Measurements from ENCODE around the gene HELQ.

DNA sequence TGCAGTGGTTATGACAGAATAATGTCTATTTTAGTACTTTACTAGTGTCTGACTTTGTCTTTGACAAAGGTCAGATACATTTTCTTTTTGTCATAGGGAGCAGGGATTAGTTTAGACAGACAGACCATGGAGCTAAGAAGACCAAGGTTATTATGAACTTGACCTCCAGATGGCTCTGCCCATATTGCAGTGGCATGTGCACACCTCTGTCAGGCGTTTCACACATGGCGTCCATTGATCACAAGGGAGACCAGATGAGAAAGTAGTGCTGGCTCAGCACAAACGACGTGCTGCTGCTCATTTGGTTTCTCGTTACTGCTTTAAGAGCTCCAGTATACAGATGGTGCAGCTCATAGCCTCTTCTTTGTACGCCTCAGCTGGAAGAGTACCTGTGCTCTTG lies 64.7 kb downstream of the HELQ start:
- TF ChIP-seq, protein P1, sequence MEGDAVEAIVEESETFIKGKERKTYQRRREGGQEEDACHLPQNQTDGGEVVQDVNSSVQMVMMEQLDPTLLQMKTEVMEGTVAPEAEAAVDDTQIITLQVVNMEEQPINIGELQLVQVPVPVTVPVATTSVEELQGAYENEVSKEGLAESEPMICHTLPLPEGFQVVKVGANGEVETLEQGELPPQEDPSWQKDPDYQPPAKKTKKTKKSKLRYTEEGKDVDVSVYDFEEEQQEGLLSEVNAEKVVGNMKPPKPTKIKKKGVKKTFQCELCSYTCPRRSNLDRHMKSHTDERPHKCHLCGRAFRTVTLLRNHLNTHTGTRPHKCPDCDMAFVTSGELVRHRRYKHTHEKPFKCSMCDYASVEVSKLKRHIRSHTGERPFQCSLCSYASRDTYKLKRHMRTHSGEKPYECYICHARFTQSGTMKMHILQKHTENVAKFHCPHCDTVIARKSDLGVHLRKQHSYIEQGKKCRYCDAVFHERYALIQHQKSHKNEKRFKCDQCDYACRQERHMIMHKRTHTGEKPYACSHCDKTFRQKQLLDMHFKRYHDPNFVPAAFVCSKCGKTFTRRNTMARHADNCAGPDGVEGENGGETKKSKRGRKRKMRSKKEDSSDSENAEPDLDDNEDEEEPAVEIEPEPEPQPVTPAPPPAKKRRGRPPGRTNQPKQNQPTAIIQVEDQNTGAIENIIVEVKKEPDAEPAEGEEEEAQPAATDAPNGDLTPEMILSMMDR (IDR thresholded peaks at IDR 0.05): no peak
- TF ChIP-seq EZH2 (IDR thresholded peaks at IDR 0.05; ENCODE audit: borderline replicate concordance, insufficient read depth, low read depth, low read length, poor library complexity, severe bottlenecking): no peak
